ENCODE results near the gene PUS7. TPM values are rescaled to one million over a fixed set of nuclear protein-coding genes. Genes with fewer than 3 reads are reported as not detected.

PUS7 gene
- total and polyA plus RNA-seq, 2 of the 8 experiments (the other 6 are each of a cell fraction or from before 2014, with no cell fraction given): 18.9 to 65.2 TPM

- Histone ChIP-seq H3K4me3 (ENCODE audit: extremely low read depth in 1 of 4, insufficient read depth in 2 of 4, low read depth in 3 of 4, low read length in 4 of 4) (no peak overlapping the region), H4K8ac (ENCODE audit: extremely low read depth, insufficient read depth, low read length) (no peak overlapping the region), H4K91ac (replicated peaks; ENCODE audit: insufficient read length, low read length) (no peak overlapping the region), H3K27ac (ENCODE audit: low read depth, low read length) (no peak overlapping the region), H3K4me1 (replicated peaks in 1 of 4; ENCODE audit: control insufficient read depth in 3 of 4, insufficient read depth in 4 of 4, low read length in 3 of 4) (no peaks in the 10 kb centered on the region), H3K56ac (replicated peaks; ENCODE audit: insufficient read length, low read depth, low read length) (no peak overlapping the region), H2AK5ac (ENCODE audit: low read depth, low read length) (no peak overlapping the region), H2BK12ac (ENCODE audit: low read depth, low read length) (no peak overlapping the region), H3K4me2 (ENCODE audit: insufficient read depth in 1 of 2, low read depth in 2 of 2, low read length in 2 of 2) (no peak overlapping the region), H4K5ac (ENCODE audit: insufficient read length, low read depth, low read length) (no peak overlapping the region), H3K18ac (ENCODE audit: extremely low read depth, low read length) (no peak overlapping the region), H3K79me2 (ENCODE audit: control insufficient read depth in 1 of 2, insufficient read depth in 2 of 2, low read length in 2 of 2) (no peaks in the 10 kb centered on the region), H3K27me3 (replicated peaks in 1 of 4; ENCODE audit: control insufficient read depth in 3 of 4, extremely low read depth in 1 of 4, insufficient read depth in 3 of 4, low read length in 3 of 4) (no peaks in the 10 kb centered on the region), H4K20me1 (replicated peaks in 1 of 2; ENCODE audit: control insufficient read depth in 1 of 2, insufficient read depth in 2 of 2, low read length in 2 of 2) (no peaks in the 10 kb centered on the region), H2BK5ac (ENCODE audit: low read depth, low read length) (no peak overlapping the region), H3K79me1 (ENCODE audit: low read depth, low read length) (no peaks in the 10 kb centered on the region; the same call in 1 of the 2 replicates), H3K36me3 (ENCODE audit: control insufficient read depth in 2 of 4, insufficient read depth in 4 of 4, low read length in 3 of 4) (peaks cover 5 to 40% (median 22%) of the 10 kb centered on the region in 4 experiments; a peak in 6 of 8 replicates), H3K9me3 (ENCODE audit: insufficient read depth in 2 of 2, low read depth in 1 of 2, low read length in 1 of 2) (no peaks in the 10 kb centered on the region), H3K23ac (ENCODE audit: insufficient read length) (no peak overlapping the region), H3K4ac (replicated peaks; ENCODE audit: insufficient read length, low read depth, low read length) (no peak overlapping the region), H3K14ac (ENCODE audit: insufficient read length) (no peak overlapping the region), H3K9ac (replicated peaks in 1 of 4; ENCODE audit: extremely low read depth in 1 of 4, low read depth in 3 of 4, low read length in 3 of 4) (no peak overlapping the region), H2BK120ac (replicated peaks; ENCODE audit: low read depth, low read length) (no peak overlapping the region), H2BK15ac (ENCODE audit: low read length) (no peak overlapping the region), H2BK20ac (ENCODE audit: low read length) (no peak overlapping the region), H2AFZ (ENCODE audit: low read length) (no peak overlapping the region), H3K23me2 (ENCODE audit: low read depth, low read length) (no peaks in the 10 kb centered on the region)
- WGBS, 2 experiments (ENCODE audit: extremely low coverage in 1 of 2, insufficient coverage in 1 of 2, insufficient read length in 1 of 2, insufficient replicate concordance in 2 of 2, low coverage in 1 of 2, low lambda C conversion rate in 2 of 2, missing lambda C conversion rate in 1 of 2): 90% methylated on average over 3 of the region's 3 CpGs; no CpG with 5 or more reads in 1 of the 2 experiments
- CTCF ChIA-PET (ENCODE audit: partially characterized antibody): no interaction called here
- FAIRE-seq (no peak), DNase-seq (ENCODE audit: low read depth in 1 of 2, low spot score in 2 of 2) (no peak)
- TF ChIP-seq TAF7 (optimal IDR thresholded peaks at IDR 0.05; ENCODE audit: borderline replicate concordance, low read depth, low read length): no peak
- no peak for TF ChIP-seq ASH2L (IDR thresholded peaks at IDR 0.05; ENCODE audit: low read length)
- TF ChIP-seq CTBP2 (IDR thresholded peaks at IDR 0.05; ENCODE audit: borderline replicate concordance, insufficient read depth, insufficient read length, low read length): no peak
- TF ChIP-seq SIX5 (IDR thresholded peaks at IDR 0.05; ENCODE audit: low read depth, low read length): no peak
- no peak for TF ChIP-seq RNF2 (IDR thresholded peaks at IDR 0.05; ENCODE audit: borderline replicate concordance, low read depth, low read length, missing control alignments, poor library complexity, severe bottlenecking)
- no peak for TF ChIP-seq USF2 (IDR thresholded peaks at IDR 0.05; ENCODE audit: low read length)
- POLR2A ChIA-PET (ENCODE audit: partially characterized antibody): no interaction called here
Observed at GRCh38 chr7:105489409-105489808, 32.7 kb downstream of the PUS7 start.
